ENCODE data around the gene TBX10. TPM values are rescaled to one million over a fixed set of nuclear protein-coding genes. Genes with fewer than 3 reads are reported as not detected.

TBX10 gene
- total and polyA plus RNA-seq, 2 experiments from 2014 or later: not detected

- Histone ChIP-seq H3K9me3 (ENCODE audit: low read depth) (no peaks in the 10 kb centered on the region), H3K9me2 (ENCODE audit: insufficient read depth) (no peaks in the 10 kb centered on the region), H3K4me1 (ENCODE audit: insufficient read depth) (peaks cover 9% of the 10 kb centered on the region; the same call in 1 of the 2 replicates), H3K4me3 (no peak overlapping the region), H3K27me3 (replicated peaks; ENCODE audit: insufficient read depth) (no peaks in the 10 kb centered on the region), H3K9ac (no peak overlapping the region), H2AFZ (no peak overlapping the region), H3F3A (ENCODE audit: insufficient read depth) (peaks cover 12% of the 10 kb centered on the region; the same call in 1 of the 2 replicates), H3K36me3 (ENCODE audit: low read depth) (0 out of 2 replicates have a peak, but pooled peaks cover 8% of the 10 kb centered on the region), H3K4me2 (ENCODE audit: unreplicated experiment) (no peak overlapping the region), H4K20me1 (ENCODE audit: insufficient read depth) (no peaks in the 10 kb centered on the region), H3K79me2 (ENCODE audit: insufficient read depth) (peaks cover 9% of the 10 kb centered on the region; the same call in 1 of the 2 replicates), H3K27ac (no peak overlapping the region)
- WGBS, 2 experiments (ENCODE audit: low coverage in 1 of 2, low lambda C conversion rate in 2 of 2, missing lambda C conversion rate in 2 of 2): 94 to 100% methylated on average over 1 of the region's 1 CpG
- DNase-seq: no peak
- TF ChIP-seq EZH2 (IDR thresholded peaks at IDR 0.05; ENCODE audit: insufficient read depth, poor library complexity, severe bottlenecking): no peak
- in situ Hi-C loops (cut with MboI): no loop called here
These were observed 51.4 kb downstream of the TBX10 start for GRCh38 chr11:67588136-67588503.

- WGBS, 2 experiments (ENCODE audit: low coverage in 1 of 2, low lambda C conversion rate in 2 of 2, missing lambda C conversion rate in 2 of 2): 82 to 89% methylated on average over 5 of the region's 5 CpGs
- in situ Hi-C loops (cut with MboI): no loop called here
- Histone ChIP-seq H3K9ac (no peak overlapping the region), H4K20me1 (ENCODE audit: insufficient read depth) (no peaks in the 10 kb centered on the region), H3F3A (ENCODE audit: insufficient read depth) (peaks cover 12% of the 10 kb centered on the region; the same call in 1 of the 2 replicates), H3K4me2 (ENCODE audit: unreplicated experiment) (no peak overlapping the region), H3K4me3 (no peak overlapping the region), H3K79me2 (ENCODE audit: insufficient read depth) (peaks cover 9% of the 10 kb centered on the region; the same call in 1 of the 2 replicates), H2AFZ (no peak overlapping the region), H3K4me1 (ENCODE audit: insufficient read depth) (peaks cover 9% of the 10 kb centered on the region), H3K9me3 (ENCODE audit: low read depth) (no peaks in the 10 kb centered on the region), H3K9me2 (ENCODE audit: insufficient read depth) (no peaks in the 10 kb centered on the region), H3K27me3 (replicated peaks; ENCODE audit: insufficient read depth) (0 out of 2 replicates have a peak, but pooled peaks cover under 1% of the 10 kb centered on the region), H3K36me3 (ENCODE audit: low read depth) (0 out of 2 replicates have a peak, but pooled peaks cover 8% of the 10 kb centered on the region), H3K27ac (no peak overlapping the region)
- no peak for TF ChIP-seq EZH2phosphoT487 (IDR thresholded peaks at IDR 0.05; ENCODE audit: insufficient read depth, low read depth)
- TF ChIP-seq EZH2 (IDR thresholded peaks at IDR 0.05; ENCODE audit: insufficient read depth, poor library complexity, severe bottlenecking): no peak
- no peak for DNase-seq
These were observed 52.9 kb downstream of the TBX10 start for GRCh38 chr11:67586568-67587250.

- no peak for TF ChIP-seq EZH2phosphoT487 (IDR thresholded peaks at IDR 0.05; ENCODE audit: insufficient read depth, low read depth)
- no peak for TF ChIP-seq EZH2 (IDR thresholded peaks at IDR 0.05; ENCODE audit: insufficient read depth, poor library complexity, severe bottlenecking)
These were observed 53.7 kb downstream of the TBX10 start for GRCh38 chr11:67585911-67586310.

GRCh38 chr11:67584881-67585873 lies 54.4 kb downstream of the TBX10 start:
- peaks cover 12% of the 10 kb centered on the region for H3K27me3 ChIP-seq (replicated peaks; ENCODE audit: insufficient read depth)
- peak overlapping the region; percentile 39 for H3K27ac ChIP-seq
- H3K9ac ChIP-seq: peak overlapping the region; percentile 85
- H4K20me1 ChIP-seq (ENCODE audit: insufficient read depth): no peaks in the 10 kb centered on the region
- in situ Hi-C loops (cut with MboI): no loop called here
- no peaks in the 10 kb centered on the region for H3K9me2 ChIP-seq (ENCODE audit: insufficient read depth)
- no peaks in the 10 kb centered on the region for H3K9me3 ChIP-seq (ENCODE audit: low read depth)
- no peak overlapping the region for H2AFZ ChIP-seq
- TF ChIP-seq EZH2phosphoT487 (IDR thresholded peaks at IDR 0.05; ENCODE audit: insufficient read depth, low read depth): no peak
- no peak for TF ChIP-seq EZH2 (IDR thresholded peaks at IDR 0.05; ENCODE audit: insufficient read depth, poor library complexity, severe bottlenecking)
- DNase-seq: peak; percentile 30
- peaks cover 9% of the 10 kb centered on the region for H3K4me1 ChIP-seq (ENCODE audit: insufficient read depth)
- H3F3A ChIP-seq (ENCODE audit: insufficient read depth): peaks cover 12% of the 10 kb centered on the region; the same call in 1 of the 2 replicates
- H3K4me2 ChIP-seq (ENCODE audit: unreplicated experiment): peak overlapping the region; percentile 67
- peak overlapping the region; percentile 68 for H3K4me3 ChIP-seq
- H3K36me3 ChIP-seq (ENCODE audit: low read depth): 0 out of 2 replicates have a peak, but pooled peaks cover 8% of the 10 kb centered on the region
- peaks cover 9% of the 10 kb centered on the region; the same call in 1 of the 2 replicates for H3K79me2 ChIP-seq (ENCODE audit: insufficient read depth)
- WGBS, 2 experiments (ENCODE audit: low coverage in 1 of 2, low lambda C conversion rate in 2 of 2, missing lambda C conversion rate in 2 of 2): 88 to 89% methylated on average over 21 of the region's 21 CpGs

More at GRCh38 chr11:67585911-67586310, 53.7 kb downstream of the TBX10 start:
- Histone ChIP-seq H4K20me1 (ENCODE audit: insufficient read depth) (no peaks in the 10 kb centered on the region), H3K4me2 (ENCODE audit: unreplicated experiment) (no peak overlapping the region), H3K36me3 (ENCODE audit: low read depth) (0 out of 2 replicates have a peak, but pooled peaks cover 8% of the 10 kb centered on the region), H3K4me3 (no peak overlapping the region), H3K4me1 (ENCODE audit: insufficient read depth) (peaks cover 9% of the 10 kb centered on the region), H3K9me2 (ENCODE audit: insufficient read depth) (no peaks in the 10 kb centered on the region), H3K79me2 (ENCODE audit: insufficient read depth) (peaks cover 9% of the 10 kb centered on the region; the same call in 1 of the 2 replicates), H3F3A (ENCODE audit: insufficient read depth) (peaks cover 12% of the 10 kb centered on the region; the same call in 1 of the 2 replicates), H3K27ac (no peak overlapping the region), H3K9ac (no peak overlapping the region; the same call in 1 of the 2 replicates), H3K9me3 (ENCODE audit: low read depth) (no peaks in the 10 kb centered on the region), H2AFZ (no peak overlapping the region), H3K27me3 (replicated peaks; ENCODE audit: insufficient read depth) (peaks cover 8% of the 10 kb centered on the region)
- 96 to 100% methylated on average over 4 of the region's 4 CpGs for WGBS, 2 experiments (ENCODE audit: low coverage in 1 of 2, low lambda C conversion rate in 2 of 2, missing lambda C conversion rate in 2 of 2)
- DNase-seq: peak; percentile 17
- in situ Hi-C loops (cut with MboI): no loop called here
